Common myeloid progenitor, CD34-positive (primary cell): ENCODE results near the gene CGN.
A peak's percentile ranks its signal among the peaks of the same experiment; 100 is the strongest.

Source experiments
- CTCF ChIA-PET: fragments of 350-600 bp; sonication (Branson Sonifier 250); formaldehyde crosslinking; loops from one replicate; lab custom pipeline; 2021; ENCODE audit warnings: antibody characterized with exemption; lab: Charles Lee
- POLR2A ChIA-PET: fragments of 350-600 bp; sonication (Branson Sonifier 250); formaldehyde crosslinking; loops from one replicate; lab custom pipeline; 2021; ENCODE audit warnings: antibody characterized with exemption; lab: Charles Lee
- DNase-seq, 3 donors: peaks; one replicate each; pipeline versions ENCODE4 v3.0.0 to v3.0.0-alpha.2; 2013
- H3K27ac ChIP-seq, 2 experiments: 1 replicate in 1 of 2; 2 replicates in 1 of 2; pipeline ENCODE4 v1.7.0; 2013; ENCODE audit warnings: inconsistent platforms in 2 of 2, low read length in 2 of 2, mild to moderate bottlenecking in 2 of 2, low read depth in 1 of 2, moderate library complexity in 1 of 2; ENCODE audit not compliant: severe bottlenecking in 2 of 2, insufficient read depth in 1 of 2, poor library complexity in 1 of 2
- H3K27me3 ChIP-seq, 5 experiments: replicated peaks in 2 of 5; 1 replicate in 3 of 5; 2 replicates in 2 of 5; pipeline versions ENCODE4 v1.6.1 to v1.7.0; 2013; ENCODE audit warnings: low read length in 4 of 5, mild to moderate bottlenecking in 2 of 5, moderate library complexity in 2 of 5, inconsistent platforms in 1 of 5; ENCODE audit not compliant: insufficient read depth in 5 of 5, control insufficient read depth in 4 of 5
- H3K36me3 ChIP-seq, 4 experiments: 1 replicate in 2 of 4; 2 replicates in 2 of 4; pipeline versions ENCODE4 v1.6.1 to v1.7.0; 2013; ENCODE audit warnings: low read length in 3 of 4, control low read depth in 1 of 4, mild to moderate bottlenecking in 1 of 4; ENCODE audit not compliant: control insufficient read depth in 4 of 4, insufficient read depth in 4 of 4
- H3K4me1 ChIP-seq, 4 experiments: 1 replicate in 3 of 4; 2 replicates in 1 of 4; pipeline versions ENCODE4 v1.6.1 to v1.7.1; 2013; ENCODE audit warnings: low read length in 3 of 4, mild to moderate bottlenecking in 3 of 4, control low read depth in 1 of 4, inconsistent platforms in 1 of 4, moderate library complexity in 1 of 4; ENCODE audit not compliant: control insufficient read depth in 4 of 4, insufficient read depth in 4 of 4; ENCODE audit errors: control extremely low read depth in 1 of 4
- H3K4me3 ChIP-seq, 7 experiments: 1 replicate in 4 of 7; 2 replicates in 3 of 7; pipeline versions ENCODE4 v1.5.1 to v1.7.0; 2013; ENCODE audit warnings: mild to moderate bottlenecking in 7 of 7, low read length in 6 of 7, moderate library complexity in 6 of 7, inconsistent platforms in 2 of 7, low read depth in 2 of 7, control low read depth in 1 of 7; ENCODE audit not compliant: insufficient read depth in 4 of 7, control insufficient read depth in 1 of 7; ENCODE audit errors: extremely low read depth in 1 of 7
- H3K9me3 ChIP-seq, 5 experiments: 1 replicate in 4 of 5; 2 replicates in 1 of 5; pipeline versions ENCODE4 v1.6.1 to v1.7.1; 2013; ENCODE audit warnings: low read length in 4 of 5, mild to moderate bottlenecking in 2 of 5, inconsistent platforms in 1 of 5, low read depth in 1 of 5, moderate library complexity in 1 of 5; ENCODE audit not compliant: control insufficient read depth in 4 of 5, insufficient read depth in 2 of 5; ENCODE audit errors: control extremely low read depth in 1 of 5
- WGBS: methylation state at CpG from one replicate; pipeline ENCODE4 v1.1.5; 2013; ENCODE audit not compliant: insufficient coverage; 5-methylcytosine and 5-hydroxymethylcytosine counted together

Gene CGN

DNA sequence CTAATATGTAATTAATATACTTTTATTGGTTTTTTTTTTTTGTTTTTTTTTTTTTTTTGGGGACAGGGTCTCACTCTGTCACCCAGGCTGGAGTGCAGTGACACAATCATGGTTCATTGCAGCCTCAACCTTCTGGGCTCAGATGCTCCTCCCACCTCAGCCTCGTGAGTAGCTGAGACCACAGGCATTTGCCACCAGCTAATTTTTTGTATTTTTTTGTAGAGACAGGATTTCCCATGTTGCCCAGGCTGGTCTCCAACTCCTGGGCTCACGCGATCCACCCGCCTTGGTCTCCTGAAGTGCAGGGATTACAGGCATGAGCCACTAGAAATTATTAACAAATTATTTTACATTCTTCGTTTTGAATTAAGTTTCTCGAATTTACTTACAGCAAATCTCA is 35.1 kb upstream of the CGN start:
- Histone ChIP-seq H3K27me3 (peaks cover 0 to 3% (median 0%) of the 10 kb centered on the region in 5 experiments), H3K4me1 (peaks cover 0 to 10% (median 4%) of the 10 kb centered on the region in 4 experiments), H3K27ac (no peak overlapping the region), H3K4me3 (no peak overlapping the region), H3K9me3 (no peaks in the 10 kb centered on the region), H3K36me3 (no peaks in the 10 kb centered on the region)
- ChIA-PET POLR2A (no interaction called here), CTCF (interaction anchor here (1.4 to 3.0 kb wide), 2 partner anchors 9 to 32 kb away, joined by 4 to 11 read pairs; no protein-coding TSS in a partner anchor)
- WGBS, result 80% methylated on average over 2 of the region's 6 CpGs
- DNase-seq, result peak in 2 of 3 donors; percentile 33 to 55

DNA sequence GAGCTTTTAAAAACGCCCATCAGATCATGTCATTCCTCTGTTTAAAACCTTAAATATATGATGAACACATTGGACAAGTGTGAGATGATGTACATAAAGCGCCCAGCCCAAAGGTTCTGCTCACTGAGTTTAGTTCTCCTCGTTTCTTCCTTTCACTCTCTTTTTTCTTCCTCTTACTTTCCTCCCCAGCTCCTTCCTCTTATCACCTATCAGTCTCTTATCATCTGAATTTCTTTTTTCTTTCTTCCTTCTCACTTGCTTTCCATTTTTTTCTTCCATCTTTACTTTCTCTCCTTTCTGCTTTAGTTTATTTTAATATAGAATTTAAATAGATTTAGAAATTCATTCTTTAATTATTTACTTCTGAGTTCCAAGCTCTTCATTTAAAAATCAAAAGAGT is 34.1 kb upstream of the CGN start:
- POLR2A ChIA-PET, result no interaction called here
- Histone ChIP-seq H3K27me3 (peaks cover 0 to 3% (median 0%) of the 10 kb centered on the region in 5 experiments), H3K4me3 (no peak overlapping the region), H3K9me3 (peaks cover 0 to 6% (median 2%) of the 10 kb centered on the region in 5 experiments), H3K4me1 (peaks cover 0 to 10% (median 4%) of the 10 kb centered on the region in 4 experiments), H3K27ac (no peak overlapping the region), H3K36me3 (no peaks in the 10 kb centered on the region)
- CTCF ChIA-PET, result interaction anchor here (1.4 kb wide), 1 partner anchor 33 kb away, joined by 4 read pairs; no protein-coding TSS in a partner anchor
- WGBS, result 71% methylated on average over 1 of the region's 3 CpGs
- DNase-seq, result no peak

GRCh38 chr1:151478140-151478812 is 32.9 kb upstream of the CGN start:
- Histone ChIP-seq H3K4me3 (no peak overlapping the region), H3K4me1 (peaks cover 0 to 5% (median 1%) of the 10 kb centered on the region in 4 experiments), H3K27ac (no peak overlapping the region), H3K27me3 (peaks cover 0 to 3% (median 0%) of the 10 kb centered on the region in 5 experiments), H3K9me3 (peaks cover 0 to 7% (median 4%) of the 10 kb centered on the region in 5 experiments), H3K36me3 (no peaks in the 10 kb centered on the region)
- ChIA-PET CTCF (interaction anchor here (1.6 kb wide), 1 partner anchor 22 kb away, joined by 3 read pairs; no protein-coding TSS in a partner anchor), POLR2A (interaction anchor here (0.6 kb wide), 2 partner anchors 19 to 1564 kb away, joined by 3 to 4 read pairs; no protein-coding TSS in a partner anchor)
- no CpG with 5 or more reads among the region's 1 CpG for WGBS
- no peak for DNase-seq

DNA sequence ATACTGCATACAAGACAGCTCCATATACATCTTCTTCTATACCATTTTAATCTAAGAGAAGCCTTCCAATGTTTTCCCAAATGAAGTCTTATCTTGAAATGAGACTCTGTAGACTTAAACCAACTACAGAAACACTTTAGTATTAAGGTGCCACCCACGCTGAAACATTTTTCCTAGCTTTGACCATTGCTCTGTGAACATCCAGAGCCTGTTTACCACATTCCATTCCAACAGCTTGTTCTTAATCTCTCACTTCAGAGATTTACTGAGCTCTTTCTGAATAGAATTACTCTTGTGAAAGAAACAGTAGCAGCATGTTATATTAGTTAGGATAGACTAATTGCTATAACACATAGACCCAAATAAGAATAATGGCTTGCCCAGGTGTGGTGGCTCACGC is 32.3 kb upstream of the CGN start:
- CTCF ChIA-PET, result interaction anchor here (0.6 to 1.6 kb wide), 2 partner anchors 23 to 282 kb away, joined by 3 read pairs; no protein-coding TSS in a partner anchor
- H3K27me3 ChIP-seq, result peaks cover 0 to 3% (median 0%) of the 10 kb centered on the region in 5 experiments
- H3K4me3 ChIP-seq, result no peak overlapping the region
- H3K36me3 ChIP-seq, result no peaks in the 10 kb centered on the region
- H3K4me1 ChIP-seq, result no peaks in the 10 kb centered on the region
- no peak for DNase-seq
- peaks cover 0 to 7% (median 4%) of the 10 kb centered on the region in 5 experiments for H3K9me3 ChIP-seq
- WGBS, result 100% methylated on average over 1 of the region's 2 CpGs
- POLR2A ChIA-PET, result interaction anchor here (0.6 kb wide), 1 partner anchor 19 kb away, joined by 3 read pairs; no protein-coding TSS in a partner anchor
- H3K27ac ChIP-seq, result no peak overlapping the region

GRCh38 chr1:151479462-151479861 is 31.7 kb upstream of the CGN start:
- Histone ChIP-seq H3K4me3 (no peak overlapping the region), H3K9me3 (peaks cover 0 to 7% (median 4%) of the 10 kb centered on the region in 5 experiments), H3K27me3 (peaks cover 0 to 3% (median 0%) of the 10 kb centered on the region in 5 experiments), H3K36me3 (no peaks in the 10 kb centered on the region), H3K27ac (no peak overlapping the region), H3K4me1 (no peaks in the 10 kb centered on the region)
- 96% methylated on average over 3 of the region's 5 CpGs for WGBS
- ChIA-PET CTCF (interaction anchor here (0.6 to 1.6 kb wide), 2 partner anchors 23 to 283 kb away, joined by 3 read pairs; no protein-coding TSS in a partner anchor), POLR2A (no interaction called here)
- DNase-seq, result no peak

- POLR2A ChIA-PET, result no interaction called here
- DNase-seq, result no peak
- H3K9me3 ChIP-seq, result peaks cover 0 to 7% (median 4%) of the 10 kb centered on the region in 5 experiments
- peaks cover 0 to 2% (median 0%) of the 10 kb centered on the region in 5 experiments for H3K27me3 ChIP-seq
- WGBS, result 100% methylated on average over 1 of the region's 1 CpG
- no peak overlapping the region for H3K4me3 ChIP-seq
- no peaks in the 10 kb centered on the region for H3K4me1 ChIP-seq
- no peaks in the 10 kb centered on the region for H3K36me3 ChIP-seq
- CTCF ChIA-PET, result no interaction called here
- H3K27ac ChIP-seq, result no peak overlapping the region
Observed at GRCh38 chr1:151482017-151482416, 29.2 kb upstream of the CGN start.
